GM12891 (cell line): Measurements from ENCODE around the gene SLC6A19.

Source experiments
- DNase-seq: peaks from one replicate; pipeline ENCODE4 v3.0.0; 2011; ENCODE audit warnings: low spot score; ENCODE audit not compliant: insufficient read length
- FAIRE-seq: peaks from 2 replicates; lab custom pipeline; 2011; peaks lifted over from hg19 to GRCh38; lab: Jason Lieb, UNC
- PAX5 ChIP-seq: IDR thresholded peaks from 2 replicates; pipeline ENCODE4 v1.6.1; 2011; ENCODE audit warnings: low read length, moderate library complexity, mild to moderate bottlenecking; ENCODE audit not compliant: insufficient read depth, severe bottlenecking
- POLR2A ChIP-seq: IDR thresholded peaks from 2 replicates; pipeline ENCODE4 v1.6.1; 2011; ENCODE audit warnings: low read depth, low read length, control low read depth
- POLR2AphosphoS5 ChIP-seq: IDR thresholded peaks from 2 replicates; pipeline ENCODE4 v1.6.1; 2011; ENCODE audit warnings: low read depth, low read length, control low read depth
- POU2F2 ChIP-seq: IDR thresholded peaks from 2 replicates; pipeline ENCODE4 v1.6.1; 2011; ENCODE audit warnings: low read depth, mild to moderate bottlenecking, control low read depth, low read length, moderate library complexity
- SPI1 ChIP-seq: IDR thresholded peaks from 2 replicates; pipeline ENCODE4 v1.6.1; 2011; ENCODE audit warnings: low read depth, low read length, control low read depth
- TAF1 ChIP-seq: IDR thresholded peaks from 2 replicates; pipeline ENCODE4 v1.6.1; 2011; ENCODE audit warnings: low read depth, low read length, control low read depth

The SLC6A19 gene

GRCh38 chr5:1202026-1202797 lies 817 bp downstream of the SLC6A19 start:
- DNase-seq (no peak), FAIRE-seq (no peak)

GRCh38 chr5:1202798-1203185 lies 1.4 kb downstream of the SLC6A19 start:
- TF ChIP-seq POLR2A: no peak
- no peak for TF ChIP-seq SPI1
- no peak for TF ChIP-seq POU2F2
- no peak for TF ChIP-seq PAX5
- TF ChIP-seq TAF1: no peak
- no peak for DNase-seq
- no peak for FAIRE-seq

More at GRCh38 chr5:1202026-1202797, 817 bp downstream of the SLC6A19 start:
- no peak for TF ChIP-seq POLR2AphosphoS5
- TF ChIP-seq TAF1: no peak
- no peak for TF ChIP-seq POU2F2
- TF ChIP-seq POLR2A: no peak
- TF ChIP-seq SPI1: no peak
- no peak for TF ChIP-seq PAX5

DNA sequence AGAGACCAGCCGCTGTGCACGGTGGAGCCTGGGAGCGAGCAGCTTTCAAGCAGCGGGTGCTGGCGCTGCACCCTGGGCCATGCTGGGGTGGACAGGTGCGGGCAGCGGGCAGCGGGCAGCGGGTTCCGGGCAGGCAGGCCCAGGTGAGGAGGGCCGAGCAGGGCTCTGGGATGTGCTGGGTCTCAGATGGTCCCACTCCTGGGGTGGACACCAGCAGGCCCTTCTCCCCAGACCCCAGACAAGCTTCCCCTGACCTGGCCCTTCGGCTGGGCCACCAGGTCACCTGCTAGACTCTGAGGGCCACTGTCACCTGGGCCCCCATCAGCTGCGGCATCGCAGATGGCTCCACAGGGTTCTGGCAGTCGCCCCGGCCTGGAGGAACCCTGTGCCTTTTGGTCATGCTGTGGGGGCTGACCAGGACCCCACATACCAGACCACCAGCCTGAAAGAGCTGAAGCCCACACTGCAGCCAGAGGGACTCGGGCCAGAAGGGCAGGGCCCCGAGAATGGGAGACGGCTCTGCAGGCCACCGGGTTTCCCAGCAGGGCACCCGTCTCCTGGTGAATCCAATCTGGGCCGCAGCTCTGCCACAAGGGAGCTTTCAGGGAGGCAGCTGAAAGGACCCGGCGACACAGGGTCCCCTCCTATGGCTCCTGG lies 2.0 kb downstream of the SLC6A19 start:
- no peak for DNase-seq
- no peak for FAIRE-seq
- TF ChIP-seq TAF1 (no peak), POLR2AphosphoS5 (no peak), POU2F2 (no peak), PAX5 (no peak), POLR2A (no peak), SPI1 (no peak)

GRCh38 chr5:1203968-1204692 lies 2.7 kb downstream of the SLC6A19 start:
- TF ChIP-seq TAF1 (no peak), POLR2AphosphoS5 (no peak), PAX5 (no peak), POU2F2 (no peak), SPI1 (no peak), POLR2A (no peak)
- DNase-seq (no peak), FAIRE-seq (no peak)

DNA sequence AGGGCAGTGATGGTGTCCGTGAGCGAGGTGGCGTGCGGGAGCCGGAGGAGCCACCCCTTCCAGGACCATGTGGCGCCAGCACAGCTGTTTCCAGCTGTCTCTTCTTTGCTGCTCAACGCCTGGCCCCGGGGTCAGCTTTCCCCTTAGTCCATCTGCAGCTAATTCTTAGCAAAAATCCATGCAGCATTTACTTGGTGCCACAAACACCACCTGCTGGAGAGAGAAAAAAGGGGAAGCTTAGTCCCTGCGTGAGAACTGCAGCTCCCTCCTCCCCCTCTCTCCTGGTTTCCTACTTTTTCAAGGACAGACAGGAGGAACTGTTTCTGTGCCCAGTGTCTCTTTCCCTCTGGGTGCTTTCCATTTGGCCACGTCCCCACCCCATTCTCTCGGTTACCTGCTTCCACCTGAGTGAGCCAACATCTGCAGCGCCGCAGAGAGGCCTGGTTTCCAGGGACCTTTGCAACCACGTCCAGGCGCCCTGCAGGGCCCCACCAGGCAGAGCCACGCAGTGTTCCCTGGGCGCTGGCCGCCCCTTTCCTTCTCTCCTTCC lies 3.4 kb downstream of the SLC6A19 start:
- FAIRE-seq (no peak), DNase-seq (no peak)
- no peak for TF ChIP-seq POLR2AphosphoS5
- no peak for TF ChIP-seq POU2F2
- TF ChIP-seq POLR2A: no peak
- no peak for TF ChIP-seq TAF1
- TF ChIP-seq SPI1: no peak
- no peak for TF ChIP-seq PAX5

GRCh38 chr5:1205255-1206180 lies 4.1 kb downstream of the SLC6A19 start:
- no peak for DNase-seq
- FAIRE-seq: no peak
- TF ChIP-seq TAF1: no peak
- TF ChIP-seq POLR2AphosphoS5: no peak
- TF ChIP-seq POU2F2: no peak
- TF ChIP-seq PAX5: no peak
- no peak for TF ChIP-seq POLR2A
- no peak for TF ChIP-seq SPI1

DNA sequence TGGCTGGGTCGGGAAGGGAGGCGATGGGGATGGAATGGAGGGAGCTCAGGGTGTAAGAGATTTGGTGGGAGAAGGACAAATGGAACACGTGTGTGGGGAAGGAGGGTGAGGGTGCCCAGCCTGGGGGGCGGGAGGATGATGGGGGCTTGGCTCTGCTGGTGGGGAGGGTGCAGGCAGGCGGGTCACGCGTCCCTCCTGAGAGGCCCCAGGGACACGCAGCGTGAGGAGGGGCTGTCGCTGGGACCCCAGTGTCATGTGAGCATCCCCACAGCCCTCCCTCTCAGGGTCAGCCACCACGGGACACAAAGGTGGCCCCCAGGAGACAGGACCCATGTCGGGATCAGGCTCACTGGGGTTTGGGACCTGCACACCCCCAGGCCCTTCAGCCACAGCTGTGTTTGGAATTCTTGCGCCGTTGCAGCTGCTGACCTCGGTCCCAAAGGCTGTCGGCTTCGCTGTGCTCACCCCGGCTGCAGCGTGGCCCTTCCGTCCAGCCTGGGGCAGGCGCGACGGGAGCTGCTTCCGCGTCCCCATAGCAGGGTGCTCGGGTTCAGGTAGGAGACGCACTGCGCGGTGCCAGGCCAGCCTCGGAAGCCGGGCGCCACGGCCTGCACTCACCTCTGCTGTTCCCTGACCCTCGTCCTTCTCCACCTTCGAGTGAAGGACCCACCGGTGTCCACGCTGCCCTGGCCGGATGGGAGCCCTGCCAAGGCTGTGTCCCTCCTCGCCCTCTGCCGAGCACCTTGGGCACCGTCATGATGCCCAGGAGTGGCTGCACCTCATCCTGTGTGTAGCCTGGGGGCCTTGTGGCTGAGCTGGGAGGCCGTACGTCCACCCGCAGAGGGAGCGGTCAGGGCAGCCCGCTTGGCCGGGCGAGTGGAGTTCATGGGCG lies 5.4 kb downstream of the SLC6A19 start:
- FAIRE-seq (no peak), DNase-seq (no peak)
- TF ChIP-seq PAX5: no peak

DNA sequence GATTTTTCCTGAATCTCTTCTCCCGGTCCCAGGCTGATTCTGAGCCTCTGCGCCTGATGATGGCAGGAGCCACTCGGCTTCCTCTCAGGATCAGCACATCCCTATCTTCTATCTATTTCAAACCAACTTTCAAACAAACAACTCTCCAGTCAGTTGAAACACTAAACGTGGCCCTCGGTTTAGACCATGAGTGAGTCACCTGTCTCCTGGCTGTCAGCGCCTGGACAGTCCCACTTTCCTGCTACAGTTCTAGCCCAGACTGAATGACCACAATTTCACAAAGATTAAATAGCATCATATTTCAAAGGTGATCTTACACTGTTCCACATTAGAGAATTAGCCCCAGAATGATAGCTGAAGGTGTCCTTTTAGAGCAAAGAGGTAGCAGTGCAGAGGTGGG lies 6.2 kb downstream of the SLC6A19 start:
- DNase-seq (no peak), FAIRE-seq (no peak)
- TF ChIP-seq SPI1: no peak
- TF ChIP-seq PAX5: no peak
- no peak for TF ChIP-seq TAF1
- no peak for TF ChIP-seq POU2F2
- TF ChIP-seq POLR2A: no peak
- TF ChIP-seq POLR2AphosphoS5: no peak
